ENCODE data around the gene CDCA4.
A peak's percentile ranks its signal among the peaks of the same experiment; 100 is the strongest.
"Not testable (repeated sequence)": the region's sequence is repeated elsewhere in the genome, so short reads cannot be mapped to it uniquely, and the experiment has no call there.

Gene CDCA4

DNA sequence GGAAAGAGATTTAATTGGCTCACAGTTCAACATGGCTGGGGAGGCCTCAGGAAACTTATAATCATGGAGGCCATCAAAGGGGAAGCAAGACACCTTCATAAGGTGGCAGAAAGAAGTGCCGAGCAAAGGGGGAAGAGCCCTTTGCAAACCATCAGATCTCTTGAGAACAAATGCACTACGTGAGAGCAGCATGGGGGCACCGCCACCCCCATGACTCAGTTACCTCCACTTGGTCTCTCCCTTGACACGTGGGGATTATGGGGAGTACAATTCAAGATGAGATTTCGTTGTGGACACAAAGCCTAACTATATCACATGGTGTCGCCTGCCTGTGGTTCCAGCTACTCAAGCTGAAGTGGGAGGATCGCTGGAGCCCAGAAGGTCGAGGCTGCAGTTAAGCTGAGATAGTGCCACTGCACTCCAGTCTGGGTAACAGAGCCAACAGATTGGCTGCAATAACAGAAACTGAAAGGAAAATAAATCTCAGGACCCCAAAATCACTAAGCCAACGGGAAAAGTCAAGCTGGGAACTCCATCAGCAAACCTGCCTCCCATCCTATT is 10.0 kb upstream of the CDCA4 start:
- DNase-seq = no peak

- no peak for DNase-seq
Measured at GRCh38 chr14:105030194-105030593, 9.3 kb upstream of the CDCA4 start.

- DNase-seq = no peak
Measured at GRCh38 chr14:105029402-105029801, 8.5 kb upstream of the CDCA4 start.

DNA sequence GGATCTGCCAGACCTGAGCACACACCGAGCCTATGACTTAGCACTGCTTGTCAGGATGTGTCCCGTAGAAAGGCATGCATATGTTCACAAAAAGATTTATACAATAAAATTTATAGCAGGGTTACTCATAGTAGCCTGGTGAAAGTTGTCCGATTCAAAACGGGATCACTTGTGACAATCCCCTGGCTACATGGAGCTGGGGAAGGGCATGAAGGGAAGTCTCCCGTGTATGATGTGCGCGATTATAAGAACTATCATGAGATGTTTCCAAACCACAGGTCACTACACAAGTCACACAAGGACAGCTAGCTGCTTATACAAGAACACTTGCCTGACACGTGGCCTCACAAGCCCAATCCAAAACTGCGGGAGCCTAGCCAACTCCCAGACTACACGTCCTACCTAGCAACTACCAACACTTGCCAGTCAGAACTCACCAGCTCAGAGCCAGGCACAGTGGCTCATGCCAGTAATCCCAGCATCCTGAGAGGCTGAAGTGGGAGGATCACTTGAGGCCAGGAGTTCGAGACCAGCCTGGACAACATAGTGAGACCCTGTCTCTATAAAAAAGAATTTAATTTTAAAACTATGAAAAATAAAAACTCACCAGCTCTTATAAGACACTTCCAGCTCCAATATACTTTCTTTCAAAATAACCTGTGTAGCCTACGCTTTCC is 7.5 kb upstream of the CDCA4 start:
- no peak for DNase-seq

DNA sequence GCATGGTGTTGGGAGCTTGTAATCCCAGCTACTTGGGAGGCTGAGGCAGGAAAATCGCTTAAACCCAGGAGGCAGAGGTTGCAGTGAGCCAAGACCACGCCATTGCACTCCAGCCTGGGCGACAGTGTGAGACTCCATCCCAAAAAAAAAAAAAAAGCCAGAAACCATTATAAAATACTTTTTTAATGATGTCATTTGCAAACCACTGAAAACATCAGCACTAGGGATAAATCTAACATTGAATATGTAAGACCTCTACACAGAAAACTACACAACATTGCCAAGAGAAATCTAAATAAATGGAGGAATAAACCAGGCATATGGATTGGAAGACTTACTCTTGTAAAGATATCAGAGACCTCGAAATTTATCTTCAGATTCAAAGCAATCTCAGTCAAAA is 6.8 kb upstream of the CDCA4 start:
- not testable (repeated sequence) for DNase-seq

- no peak for DNase-seq
Measured at GRCh38 chr14:105026802-105027563, 6.1 kb upstream of the CDCA4 start.

DNA sequence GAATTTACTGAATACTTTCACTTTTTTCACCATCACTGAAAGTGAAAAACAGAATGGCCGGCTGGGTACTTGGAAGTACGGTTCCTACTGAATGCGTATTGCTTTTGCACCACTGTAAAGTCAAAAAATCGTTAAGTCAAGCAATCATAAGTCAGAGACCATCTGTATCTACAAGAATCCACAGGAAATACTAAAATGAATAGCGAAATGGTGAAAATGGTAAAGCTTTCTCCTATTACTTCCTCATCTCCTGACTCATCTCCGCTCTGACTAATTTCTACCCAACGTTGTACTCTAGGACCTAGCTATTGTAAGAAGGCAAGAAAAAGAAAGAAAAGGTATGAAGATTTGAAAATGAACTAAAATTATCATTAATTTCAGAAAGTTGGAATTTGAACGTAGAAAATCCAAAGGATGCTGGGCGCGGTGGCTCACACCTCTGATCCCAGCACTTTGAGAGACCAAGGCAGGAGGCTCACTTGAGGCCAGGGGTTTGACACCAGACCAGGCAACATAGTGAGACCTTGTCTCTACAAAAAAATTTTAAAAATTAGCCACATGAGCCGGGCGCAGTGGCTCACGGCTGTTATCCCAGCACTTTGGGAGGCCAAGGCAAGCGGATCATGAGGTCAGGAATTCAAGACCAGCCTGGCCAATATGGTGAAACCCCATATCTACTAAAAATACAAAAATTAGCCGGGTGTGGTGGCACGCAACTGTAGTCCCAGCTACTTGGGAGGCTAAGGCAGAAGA is 5.3 kb upstream of the CDCA4 start:
- no peak for DNase-seq

DNA sequence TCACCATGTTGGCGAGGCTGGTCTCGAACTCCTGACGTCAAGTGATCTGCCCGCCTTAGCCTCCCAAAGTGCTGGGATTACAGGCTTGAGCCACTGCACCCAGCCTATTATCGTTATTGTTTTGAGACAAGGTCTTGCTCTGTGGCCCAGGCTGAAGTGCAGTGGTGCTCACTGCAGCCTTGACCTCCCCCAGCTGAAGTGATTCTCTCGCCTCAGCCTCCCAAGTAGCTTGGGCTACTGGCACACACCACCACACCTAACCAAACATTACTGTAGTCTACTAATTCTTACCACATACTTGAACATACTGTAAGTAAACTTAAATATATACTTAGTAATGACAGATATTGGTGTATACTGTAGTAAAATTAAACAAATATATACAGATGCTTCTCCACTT is 4.5 kb upstream of the CDCA4 start:
- no peak for DNase-seq

- DNase-seq = no peak
Measured at GRCh38 chr14:105023791-105024480, 3.1 kb upstream of the CDCA4 start.

- DNase-seq = no peak
Measured at GRCh38 chr14:105023144-105023543, 2.3 kb upstream of the CDCA4 start.

DNA sequence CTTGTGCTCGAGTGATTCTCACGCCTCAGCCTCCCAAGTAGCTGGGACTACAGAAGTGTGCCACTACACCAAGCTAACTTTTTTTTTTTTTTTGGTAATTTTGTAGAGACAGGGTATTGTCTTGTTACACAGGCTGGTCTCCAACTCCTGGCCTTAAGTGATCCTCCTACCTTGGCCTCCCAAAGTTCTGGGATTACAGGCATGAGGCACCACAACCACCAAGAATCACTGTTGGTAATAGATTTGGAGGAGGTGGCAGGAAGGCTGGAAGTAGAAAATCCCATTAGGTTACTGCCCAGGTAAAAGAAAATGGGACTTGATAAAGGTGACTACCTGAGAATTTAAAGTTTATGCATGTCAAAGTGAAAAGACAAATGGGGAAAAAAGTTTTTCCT is 1.4 kb upstream of the CDCA4 start:
- DNase-seq = no peak

DNA sequence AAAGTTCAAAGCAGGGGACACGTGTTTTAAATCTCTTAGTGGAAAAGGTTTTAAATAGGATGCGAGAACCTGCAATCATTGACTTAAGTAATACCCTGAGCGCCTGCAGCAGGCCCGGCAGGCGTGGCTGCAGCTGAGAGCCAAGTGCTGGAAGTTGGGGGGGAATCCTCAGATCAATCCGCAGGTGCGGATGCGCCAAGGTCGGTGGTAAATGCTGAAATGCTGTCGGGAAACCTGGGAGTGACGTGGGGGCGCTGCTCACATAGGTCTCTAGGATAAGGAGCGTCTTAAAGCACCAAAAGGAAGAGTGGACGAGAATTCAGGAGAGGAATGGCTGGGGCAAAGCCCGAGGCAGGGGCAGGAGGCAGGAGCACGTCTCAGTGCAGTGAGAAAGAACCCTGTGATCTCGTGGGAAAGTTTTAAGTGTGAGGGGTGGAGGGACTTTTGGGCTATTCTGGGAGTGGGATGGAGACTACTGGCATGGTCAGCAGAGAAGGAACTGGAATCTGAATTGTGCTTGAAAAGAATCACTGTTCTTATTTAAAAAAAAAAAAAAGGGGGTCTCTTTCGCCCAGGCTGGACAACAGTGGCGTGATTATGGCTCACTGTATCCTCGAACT is 883 bp upstream of the CDCA4 start:
- peak; percentile 64 for DNase-seq

- DNase-seq = peak; percentile 68
Measured at GRCh38 chr14:105019861-105020814, 745 bp downstream of the CDCA4 start.

DNA sequence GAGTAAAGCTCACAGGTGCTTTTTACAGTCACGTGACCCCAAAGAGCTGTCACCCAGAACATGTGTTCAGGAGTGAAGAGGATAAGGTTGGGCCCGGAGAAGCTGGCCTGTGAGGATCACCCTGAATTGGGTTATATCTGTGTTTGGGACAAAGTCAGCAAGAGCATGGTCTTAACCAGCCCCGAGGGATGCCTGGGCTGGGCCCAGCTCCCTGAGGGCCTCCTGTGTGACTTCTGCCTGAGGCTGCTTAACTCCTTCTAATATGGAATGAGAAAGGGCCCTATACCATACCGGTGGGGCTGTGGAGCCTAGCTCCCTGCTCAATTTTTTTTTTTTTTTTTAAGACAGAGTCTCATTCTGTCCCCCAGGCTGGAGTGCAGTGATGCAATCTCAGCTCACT is 2.5 kb downstream of the CDCA4 start:
- DNase-seq = no peak

DNA sequence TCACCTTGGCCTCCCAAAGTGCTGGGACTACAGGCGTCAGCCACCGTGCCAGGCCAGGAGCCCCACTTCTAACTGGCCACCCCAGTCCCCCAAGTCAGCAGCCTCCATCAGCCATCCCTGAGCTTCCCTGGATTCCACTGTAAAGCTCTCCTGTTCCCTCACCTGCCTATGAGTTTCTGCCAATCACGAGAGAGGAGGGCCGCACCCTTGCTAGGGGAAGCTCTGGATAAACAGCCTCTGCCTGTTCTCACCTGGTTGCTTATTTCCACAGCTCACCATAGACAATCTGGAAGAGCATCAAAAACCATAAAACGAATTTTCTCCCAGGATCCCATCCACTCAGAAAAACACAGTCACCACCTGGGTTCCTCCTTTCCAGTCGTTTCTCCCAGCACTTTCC is 5.0 kb downstream of the CDCA4 start:
- no peak for DNase-seq

DNA sequence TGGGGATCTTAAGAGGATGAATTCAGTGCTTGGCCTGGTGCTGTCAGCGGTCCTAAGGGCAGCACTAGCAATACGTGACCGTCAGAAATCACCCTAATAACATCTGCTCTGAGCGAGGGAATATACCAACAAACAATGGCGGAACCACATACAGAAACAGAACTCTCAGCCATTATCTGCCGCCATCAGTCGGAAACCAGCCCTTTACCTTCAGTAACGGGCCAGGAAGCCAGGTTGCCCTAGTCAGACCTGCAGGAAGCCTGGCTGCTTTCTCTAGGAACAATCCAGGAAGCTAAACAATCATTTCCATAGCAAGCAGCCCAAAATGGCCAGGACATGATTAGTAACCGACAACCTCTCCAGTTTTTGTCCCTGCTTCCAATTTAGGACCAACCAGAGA is 5.6 kb downstream of the CDCA4 start:
- no peak for DNase-seq

DNA sequence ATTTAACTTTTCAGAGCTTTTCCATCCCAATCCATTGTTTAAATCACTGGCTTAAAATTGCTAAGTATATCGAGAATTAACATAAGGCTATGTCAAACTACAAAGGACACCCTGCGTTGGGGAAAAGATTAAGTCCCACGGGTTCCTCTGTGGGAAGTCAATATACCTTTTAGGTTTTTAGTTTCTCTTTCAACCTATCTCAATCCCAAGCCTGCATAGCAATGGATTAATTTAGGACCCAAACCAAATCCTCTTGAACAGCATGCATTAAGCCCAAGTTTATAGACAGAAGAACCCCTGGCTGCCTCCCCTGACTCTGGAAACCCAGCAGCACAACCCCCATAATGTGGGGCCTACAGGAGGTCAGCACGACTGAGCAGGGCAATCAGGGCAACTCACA is 6.3 kb downstream of the CDCA4 start:
- DNase-seq = no peak

- no peak for DNase-seq
Measured at GRCh38 chr14:105014032-105014431, 6.9 kb downstream of the CDCA4 start.

DNA sequence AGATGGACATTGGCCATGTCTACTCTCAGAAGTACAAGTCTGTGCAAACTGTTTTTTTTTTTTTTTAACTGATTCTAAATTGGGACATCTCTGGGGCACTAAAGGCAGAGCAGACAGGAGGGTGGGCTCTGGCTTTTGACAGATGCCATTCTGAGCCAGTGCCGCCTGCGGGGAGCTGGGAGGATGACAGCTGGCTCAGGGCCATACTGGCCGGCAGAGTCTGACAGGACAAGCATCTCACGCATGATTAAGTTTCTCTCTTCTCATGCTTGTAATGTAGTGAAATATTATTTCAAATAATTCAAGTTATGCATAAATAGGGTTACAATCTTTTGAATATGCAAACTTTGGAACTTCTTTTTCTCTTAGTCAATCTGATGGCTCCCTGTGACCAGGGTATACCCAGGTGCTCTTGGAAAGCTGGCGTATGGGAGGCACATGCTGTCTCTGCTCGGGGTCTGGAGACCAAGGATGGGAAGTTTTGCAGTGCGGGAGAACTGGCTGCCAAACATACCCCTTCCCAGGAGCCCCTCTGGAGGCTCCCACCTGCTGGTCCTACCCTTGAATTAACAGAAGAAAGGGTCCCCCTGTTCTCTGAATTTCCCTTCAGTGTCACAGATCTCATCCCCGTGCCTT is 7.6 kb downstream of the CDCA4 start:
- DNase-seq = peak; percentile 61

- no peak for DNase-seq
Measured at GRCh38 chr14:105012171-105012985, 8.5 kb downstream of the CDCA4 start.

All from right hindlimb (tissue), 1 donor.